Measurements from ENCODE around the gene SIGLEC7. TPM values are rescaled to one million over a fixed set of nuclear protein-coding genes. Genes with fewer than 3 reads are reported as not detected.
"Not testable (repeated sequence)": the region's sequence is repeated elsewhere in the genome, so short reads cannot be mapped to it uniquely, and the experiment has no call there.

Gene SIGLEC7
- total RNA-seq, 4 donors from 2014 or later, result 0.54 to 1.0 TPM; not detected in 2

DNA sequence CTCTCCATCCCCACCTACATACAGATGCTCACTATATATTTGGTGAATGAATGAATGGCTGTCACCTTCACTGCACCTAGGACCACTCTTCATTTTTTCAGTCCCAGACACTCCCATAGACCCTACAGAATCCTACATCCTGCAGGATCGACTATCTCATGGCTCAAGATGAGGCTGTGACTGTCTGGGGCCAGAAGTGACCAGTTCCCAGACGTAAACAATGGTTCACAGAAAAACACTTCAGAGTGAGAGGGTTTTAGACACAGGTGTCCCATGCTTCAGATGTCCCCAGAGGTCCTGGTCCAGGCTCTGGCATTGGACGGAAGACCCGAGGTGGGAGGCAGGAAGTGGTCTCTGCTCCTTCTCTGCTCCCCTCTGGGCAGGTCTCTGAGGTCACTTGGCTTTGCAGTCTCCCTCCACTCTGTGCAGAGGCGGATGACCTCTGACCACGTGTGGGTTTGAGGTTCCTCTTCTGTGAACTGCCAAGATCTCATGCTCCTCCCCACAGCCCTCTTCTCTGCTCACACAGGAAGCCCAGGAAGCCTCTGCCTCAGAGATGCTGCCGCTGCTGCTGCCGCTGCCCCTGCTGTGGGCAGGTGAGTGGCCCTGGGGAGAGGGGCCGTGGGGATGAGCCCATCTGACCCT lies 24.9 kb downstream of the SIGLEC7 start:
- TF ChIP-seq, protein P1, sequence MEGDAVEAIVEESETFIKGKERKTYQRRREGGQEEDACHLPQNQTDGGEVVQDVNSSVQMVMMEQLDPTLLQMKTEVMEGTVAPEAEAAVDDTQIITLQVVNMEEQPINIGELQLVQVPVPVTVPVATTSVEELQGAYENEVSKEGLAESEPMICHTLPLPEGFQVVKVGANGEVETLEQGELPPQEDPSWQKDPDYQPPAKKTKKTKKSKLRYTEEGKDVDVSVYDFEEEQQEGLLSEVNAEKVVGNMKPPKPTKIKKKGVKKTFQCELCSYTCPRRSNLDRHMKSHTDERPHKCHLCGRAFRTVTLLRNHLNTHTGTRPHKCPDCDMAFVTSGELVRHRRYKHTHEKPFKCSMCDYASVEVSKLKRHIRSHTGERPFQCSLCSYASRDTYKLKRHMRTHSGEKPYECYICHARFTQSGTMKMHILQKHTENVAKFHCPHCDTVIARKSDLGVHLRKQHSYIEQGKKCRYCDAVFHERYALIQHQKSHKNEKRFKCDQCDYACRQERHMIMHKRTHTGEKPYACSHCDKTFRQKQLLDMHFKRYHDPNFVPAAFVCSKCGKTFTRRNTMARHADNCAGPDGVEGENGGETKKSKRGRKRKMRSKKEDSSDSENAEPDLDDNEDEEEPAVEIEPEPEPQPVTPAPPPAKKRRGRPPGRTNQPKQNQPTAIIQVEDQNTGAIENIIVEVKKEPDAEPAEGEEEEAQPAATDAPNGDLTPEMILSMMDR (IDR thresholded peaks at IDR 0.05), result no peak
- TF ChIP-seq POLR2A (IDR thresholded peaks at IDR 0.05), result no peak

DNA sequence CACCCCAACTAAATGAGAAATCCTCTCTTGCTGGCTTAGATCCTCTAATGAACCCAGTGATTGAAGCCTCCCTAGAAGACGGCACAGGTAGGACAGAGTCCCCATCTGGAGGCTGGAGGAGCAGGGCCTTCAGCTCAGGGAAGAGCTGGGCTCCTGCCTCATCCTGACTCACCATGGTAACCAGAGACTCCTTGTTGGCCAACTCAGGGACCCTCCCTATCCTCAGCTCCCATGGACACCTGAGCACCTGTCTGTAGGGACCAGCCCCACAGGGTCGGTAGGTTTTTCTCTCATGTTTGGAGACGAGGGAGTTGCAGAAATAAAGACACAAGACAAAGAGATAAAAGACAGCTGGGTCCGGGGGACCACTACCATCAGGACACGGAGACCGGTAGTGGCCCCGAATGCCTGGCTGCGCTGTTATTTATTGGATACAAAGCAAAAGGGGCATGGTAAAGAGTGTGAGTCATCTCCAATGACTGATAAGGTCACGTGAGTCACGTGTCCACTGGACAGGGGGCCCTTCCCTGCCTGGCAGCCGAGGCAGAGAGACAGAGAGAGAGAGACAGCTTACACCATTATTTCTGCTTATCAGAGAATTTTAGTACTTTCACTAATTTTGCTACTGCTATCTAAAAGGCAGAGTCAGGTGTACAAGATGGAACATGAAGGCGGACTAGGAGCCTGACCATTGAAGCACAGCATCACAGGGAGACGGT lies 26.6 kb downstream of the SIGLEC7 start:
- intact Hi-C loops (cut with DNase I), result no loop called here
- Histone ChIP-seq H3K27me3 (no peaks in the 10 kb centered on the region), H3K4me3 (replicated peaks in 1 of 3) (no peak overlapping the region), H3K27ac (no peak overlapping the region), H3K4me1 (no peaks in the 10 kb centered on the region), H3K9me3 (no peaks in the 10 kb centered on the region), H3K36me3 (no peaks in the 10 kb centered on the region)
- TF ChIP-seq, protein P1 (IDR thresholded peaks at IDR 0.05), result no peak
- TF ChIP-seq POLR2A (IDR thresholded peaks at IDR 0.05), result no peak
- 85 to 89% methylated on average over 13 of the region's 13 CpGs for WGBS, 2 donors
- DNase-seq, result no peak

More for the DNA sequence above, 24.9 kb downstream of the SIGLEC7 start:
- Histone ChIP-seq H3K4me3 (replicated peaks in 1 of 3) (no peak overlapping the region), H3K9me3 (no peaks in the 10 kb centered on the region), H3K27ac (no peak overlapping the region), H3K27me3 (no peaks in the 10 kb centered on the region), H3K4me1 (no peaks in the 10 kb centered on the region), H3K36me3 (no peaks in the 10 kb centered on the region)
- intact Hi-C loops (cut with DNase I), result no loop called here
- DNase-seq, result no peak
- WGBS, 2 donors, result 50 to 51% methylated on average over 8 to 9 of the region's 9 CpGs

DNA sequence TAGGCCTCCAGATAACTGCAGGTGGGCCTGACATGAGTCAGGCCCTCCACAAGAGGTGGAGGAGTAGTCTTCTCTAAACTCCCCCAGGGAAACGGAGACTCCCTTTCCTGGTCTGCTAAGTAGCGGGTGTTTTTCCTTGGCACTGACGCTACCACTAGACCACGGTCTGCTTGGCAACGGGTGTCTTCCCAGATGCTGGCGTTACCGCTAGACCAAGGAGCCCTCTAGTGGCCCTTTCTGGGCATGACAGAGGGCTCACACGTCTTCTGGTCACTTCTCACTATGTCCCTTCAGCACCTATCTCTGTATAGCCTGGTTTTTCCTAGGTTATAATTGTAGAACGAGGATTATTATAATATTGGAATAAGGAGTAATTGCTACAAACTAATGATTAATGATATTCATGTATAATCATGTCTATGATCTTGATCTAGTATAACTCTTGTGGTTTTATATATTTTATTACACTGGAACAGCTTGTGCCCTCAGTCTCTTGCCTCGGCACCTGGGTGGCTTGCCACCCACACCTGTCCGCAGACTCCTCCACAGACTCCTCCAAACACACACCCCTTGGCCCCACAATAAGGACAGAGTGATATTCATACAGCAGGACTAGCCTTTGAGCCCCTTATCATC lies 27.3 kb downstream of the SIGLEC7 start:
- H3K9me3 ChIP-seq; H3K27ac ChIP-seq; H3K27me3 ChIP-seq; H3K36me3 ChIP-seq; H3K4me1 ChIP-seq; H3K4me3 ChIP-seq (replicated peaks in 1 of 3); intact Hi-C loops (cut with DNase I): not testable (repeated sequence)
- DNase-seq, result peak; percentile 70 to 75
- WGBS, 2 donors, result 16 to 19% methylated on average over 11 of the region's 11 CpGs
- TF ChIP-seq, protein P1 (IDR thresholded peaks at IDR 0.05), result peak; percentile 64 to 95 (median 72)

DNA sequence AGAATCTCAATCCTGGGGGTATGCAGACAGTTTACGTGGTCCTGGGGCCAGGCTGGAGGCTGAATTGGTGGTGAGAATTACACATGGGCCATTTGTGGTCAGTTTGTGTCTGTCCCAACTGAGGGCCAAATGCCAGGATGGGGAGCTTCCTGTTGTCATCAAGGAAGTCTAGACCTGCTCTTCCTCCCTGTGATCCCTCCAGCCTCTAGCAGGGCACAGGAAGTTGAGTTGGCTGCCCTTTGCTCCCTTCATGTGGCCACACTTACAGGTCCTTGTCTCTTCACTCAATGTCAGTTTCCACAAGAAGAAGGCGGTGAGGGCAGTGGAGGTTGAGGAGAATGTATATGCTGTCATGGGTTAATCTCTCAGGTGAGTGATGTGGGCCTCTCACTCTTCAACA lies 30.1 kb downstream of the SIGLEC7 start:
- DNase-seq, result no peak
- intact Hi-C loops (cut with DNase I), result no loop called here
- Histone ChIP-seq H3K27ac (no peak overlapping the region), H3K9me3 (no peaks in the 10 kb centered on the region), H3K4me3 (replicated peaks in 1 of 3) (no peak overlapping the region), H3K27me3 (no peaks in the 10 kb centered on the region), H3K36me3 (no peaks in the 10 kb centered on the region), H3K4me1 (no peaks in the 10 kb centered on the region)
- 79 to 94% methylated on average over 1 to 2 of the region's 2 CpGs for WGBS, 2 donors
- TF ChIP-seq POLR2A (IDR thresholded peaks at IDR 0.05), result no peak
- TF ChIP-seq, protein P1 (IDR thresholded peaks at IDR 0.05), result no peak

DNA sequence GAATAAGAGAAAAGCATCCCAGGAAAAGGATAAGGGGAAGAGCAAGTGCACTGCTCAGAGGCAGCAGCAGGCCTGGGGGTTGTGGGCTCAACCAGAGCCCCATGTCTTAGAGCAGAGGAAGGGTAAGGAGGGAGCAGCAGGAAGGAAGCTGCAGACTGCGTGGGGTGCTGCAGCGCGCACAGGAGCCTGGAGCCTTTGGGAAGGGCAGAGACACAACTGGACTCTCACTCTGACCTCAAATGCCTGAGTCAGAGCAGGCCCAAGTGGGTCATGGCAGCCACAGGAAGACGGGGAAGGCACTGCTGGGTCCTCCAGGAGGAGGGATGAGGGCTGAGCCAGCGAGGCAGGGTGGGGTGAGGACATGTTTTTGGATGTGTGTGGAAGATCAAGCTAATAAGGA lies 31.6 kb downstream of the SIGLEC7 start:
- WGBS, 2 donors, result 69 to 73% methylated on average over 5 of the region's 5 CpGs
- H3K4me3 ChIP-seq (replicated peaks in 1 of 3), result no peak overlapping the region
- no peaks in the 10 kb centered on the region for H3K4me1 ChIP-seq
- intact Hi-C loops (cut with DNase I), result no loop called here
- no peak for DNase-seq
- no peaks in the 10 kb centered on the region for H3K9me3 ChIP-seq
- H3K27me3 ChIP-seq, result no peaks in the 10 kb centered on the region
- H3K27ac ChIP-seq, result no peak overlapping the region
- H3K36me3 ChIP-seq, result no peaks in the 10 kb centered on the region
- TF ChIP-seq POLR2A (IDR thresholded peaks at IDR 0.05), result no peak
- TF ChIP-seq, protein P1 (IDR thresholded peaks at IDR 0.05), result no peak

Data from thyroid gland (tissue), 4 donors.